CD4-positive, alpha-beta T cell treated with Interferon gamma for 1 hour (primary cell): ENCODE data around the gene LIMA1.
"Not testable (repeated sequence)": the region's sequence is repeated elsewhere in the genome, so short reads cannot be mapped to it uniquely, and the experiment has no call there.

Experiments
- DNase-seq: peaks from one replicate; pipeline ENCODE4 v3.0.0-alpha.2; 2020

LIMA1 gene

GRCh38 chr12:50283229-50283923 is at the start of gene LIMA1:
Gene LIMA1 (minus strand): TSS chr12:50283520. CDS start chr12:50248751, 34,769 bp downstream.
- DNase-seq, result peak; percentile 91

- DNase-seq, result no peak
Measured at GRCh38 chr12:50331745-50332144, 48.4 kb upstream of the LIMA1 start.

GRCh38 chr12:50328664-50329063 is 45.3 kb upstream of the LIMA1 start:
- DNase-seq, result not testable (repeated sequence)

- DNase-seq, result no peak
Measured at GRCh38 chr12:50326590-50327284, 43.4 kb upstream of the LIMA1 start.

GRCh38 chr12:50325890-50326391 is 42.6 kb upstream of the LIMA1 start:
- DNase-seq, result no peak

GRCh38 chr12:50324770-50325169 is 41.5 kb upstream of the LIMA1 start:
- not testable (repeated sequence) for DNase-seq

- DNase-seq, result not testable (repeated sequence)
Measured at GRCh38 chr12:50324077-50324476, 40.8 kb upstream of the LIMA1 start.

- DNase-seq, result no peak
Measured at GRCh38 chr12:50322206-50322605, 38.9 kb upstream of the LIMA1 start.

GRCh38 chr12:50317203-50317602 is 33.9 kb upstream of the LIMA1 start:
- DNase-seq, result no peak

GRCh38 chr12:50315803-50316202 is 32.5 kb upstream of the LIMA1 start:
- no peak for DNase-seq

- DNase-seq, result no peak
Measured at GRCh38 chr12:50314636-50315312, 31.5 kb upstream of the LIMA1 start.

- DNase-seq, result not testable (repeated sequence)
Measured at GRCh38 chr12:50313971-50314370, 30.7 kb upstream of the LIMA1 start.

GRCh38 chr12:50313256-50313931 is 30.1 kb upstream of the LIMA1 start:
- DNase-seq, result no peak

- DNase-seq, result not testable (repeated sequence)
Measured at GRCh38 chr12:50311858-50312609, 28.7 kb upstream of the LIMA1 start.

- DNase-seq, result no peak
Measured at GRCh38 chr12:50309950-50310349, 26.6 kb upstream of the LIMA1 start.

- DNase-seq, result no peak
Measured at GRCh38 chr12:50302686-50303085, 19.4 kb upstream of the LIMA1 start.

GRCh38 chr12:50297996-50298395 is 14.7 kb upstream of the LIMA1 start:
- no peak for DNase-seq

GRCh38 chr12:50297027-50297426 is 13.7 kb upstream of the LIMA1 start:
- DNase-seq, result no peak

- DNase-seq, result no peak
Measured at GRCh38 chr12:50296554-50296953, 13.2 kb upstream of the LIMA1 start.

- no peak for DNase-seq
Measured at GRCh38 chr12:50291377-50291776, 8.1 kb upstream of the LIMA1 start.

- DNase-seq, result not testable (repeated sequence)
Measured at GRCh38 chr12:50290692-50291091, 7.4 kb upstream of the LIMA1 start.

GRCh38 chr12:50287271-50287670 is 4.0 kb upstream of the LIMA1 start:
- no peak for DNase-seq
